Hematopoietic multipotent progenitor cell treated with erythropoietin and hydrocortisone succinate and interleukin-3 and kit ligand, for 15 days (in vitro differentiated cells): ENCODE results near the gene KLHL13.
"Not testable (repeated sequence)": the region's sequence is repeated elsewhere in the genome, so short reads cannot be mapped to it uniquely, and the experiment has no call there.

Source experiments
- DNase-seq: peaks from one replicate; pipeline ENCODE4 v3.0.0-alpha.2; 2015; ENCODE audit warnings: low spot score

KLHL13 gene

GRCh38 chrX:117992192-117992723 lies 124.4 kb downstream of the KLHL13 start:
- DNase-seq: no peak

GRCh38 chrX:117990438-117990837 lies 126.2 kb downstream of the KLHL13 start:
- DNase-seq: no peak

- DNase-seq: no peak
These were observed 127.1 kb downstream of the KLHL13 start for GRCh38 chrX:117989512-117989911.

- DNase-seq: no peak
These were observed 129.2 kb downstream of the KLHL13 start for GRCh38 chrX:117987373-117987772.

GRCh38 chrX:117985241-117985640 lies 131.4 kb downstream of the KLHL13 start:
- DNase-seq: no peak

GRCh38 chrX:117982694-117983392 lies 133.8 kb downstream of the KLHL13 start:
- no peak for DNase-seq

- no peak for DNase-seq
These were observed 138.2 kb downstream of the KLHL13 start for GRCh38 chrX:117978402-117978801.

GRCh38 chrX:117977526-117977925 lies 139.1 kb downstream of the KLHL13 start:
- no peak for DNase-seq

- no peak for DNase-seq
These were observed 143.4 kb downstream of the KLHL13 start for GRCh38 chrX:117973110-117973807.

GRCh38 chrX:117972711-117973109 lies 143.9 kb downstream of the KLHL13 start:
- no peak for DNase-seq

- no peak for DNase-seq
These were observed 146.8 kb downstream of the KLHL13 start for GRCh38 chrX:117969782-117970181.

- DNase-seq: no peak
These were observed 147.3 kb downstream of the KLHL13 start for GRCh38 chrX:117969328-117969727.

GRCh38 chrX:117959045-117959444 lies 157.6 kb downstream of the KLHL13 start:
- DNase-seq: no peak

GRCh38 chrX:117957128-117957527 lies 159.5 kb downstream of the KLHL13 start:
- no peak for DNase-seq

- not testable (repeated sequence) for DNase-seq
These were observed 177.3 kb downstream of the KLHL13 start for GRCh38 chrX:117939296-117939695.

- no peak for DNase-seq
These were observed 180.5 kb downstream of the KLHL13 start for GRCh38 chrX:117936118-117936517.

- not testable (repeated sequence) for DNase-seq
These were observed 186.5 kb downstream of the KLHL13 start for GRCh38 chrX:117930116-117930515.

- DNase-seq: no peak
These were observed 196.9 kb downstream of the KLHL13 start for GRCh38 chrX:117919755-117920154.

- DNase-seq: no peak
These were observed 206.4 kb downstream of the KLHL13 start for GRCh38 chrX:117910216-117910615.

- no peak for DNase-seq
These were observed 218.4 kb downstream of the KLHL13 start for GRCh38 chrX:117898226-117898625.

GRCh38 chrX:117895418-117895817 lies 221.2 kb downstream of the KLHL13 start:
- no peak for DNase-seq

GRCh38 chrX:117892469-117892868 lies 224.1 kb downstream of the KLHL13 start:
- no peak for DNase-seq

- DNase-seq: no peak
These were observed 244.8 kb downstream of the KLHL13 start for GRCh38 chrX:117871796-117872195.
